HEK293 (cell line): ENCODE measurements around the gene PRKG1.
A peak's percentile ranks its signal among the peaks of the same experiment; 100 is the strongest.

ENCODE experiments used
- IKZF3 ChIP-seq: fragments of 450-650 bp; IDR thresholded peaks from 2 replicates; pipeline ENCODE4 v1.5.0; 2018; ENCODE audit warnings: missing biosample characterization, mild to moderate bottlenecking, missing genetic modification characterization, moderate library complexity
- KLF9 ChIP-seq: fragments of 450-650 bp; formaldehyde crosslinking; IDR thresholded peaks from 2 replicates; pipeline ENCODE4 v1.5.1; 2016; ENCODE audit warnings: missing biosample characterization, missing genetic modification characterization, low read depth
- PATZ1 ChIP-seq: fragments of 450-650 bp; formaldehyde crosslinking; IDR thresholded peaks from 2 replicates; pipeline ENCODE4 v1.5.1; 2016; ENCODE audit warnings: missing biosample characterization, missing genetic modification characterization
- REST ChIP-seq: fragments of 450-650 bp; formaldehyde crosslinking; IDR thresholded peaks from 2 replicates; pipeline ENCODE4 v1.5.1; 2016; ENCODE audit warnings: missing biosample characterization, missing genetic modification characterization
- ZBTB8A ChIP-seq: fragments of 450-650 bp; formaldehyde crosslinking; IDR thresholded peaks from 2 replicates; pipeline ENCODE4 v1.5.1; 2016; ENCODE audit warnings: missing biosample characterization, missing genetic modification characterization
- ZFP69B ChIP-seq: fragments of 450-650 bp; formaldehyde crosslinking; IDR thresholded peaks from 2 replicates; pipeline ENCODE4 v1.5.1; 2016; ENCODE audit warnings: missing biosample characterization, missing genetic modification characterization
- ZNF114 ChIP-seq: fragments of 450-650 bp; formaldehyde crosslinking; IDR thresholded peaks from 2 replicates; pipeline ENCODE4 v1.5.0; 2017; ENCODE audit warnings: missing biosample characterization, missing genetic modification characterization
- ZNF121 ChIP-seq: fragments of 450-650 bp; formaldehyde crosslinking; IDR thresholded peaks from 2 replicates; pipeline ENCODE4 v1.5.1; 2016; ENCODE audit warnings: missing biosample characterization, missing genetic modification characterization
- ZNF501 ChIP-seq: fragments of 450-650 bp; formaldehyde crosslinking; IDR thresholded peaks from 2 replicates; pipeline ENCODE4 v1.5.1; 2016; ENCODE audit warnings: missing biosample characterization, missing genetic modification characterization
- ZNF785 ChIP-seq: fragments of 450-650 bp; formaldehyde crosslinking; IDR thresholded peaks from 2 replicates; pipeline ENCODE4 v1.5.1; 2016; ENCODE audit warnings: missing biosample characterization, missing genetic modification characterization
- TF ChIP-seq, protein P1 (sequence below): fragments of 450-650 bp; formaldehyde crosslinking; IDR thresholded peaks from 2 replicates; pipeline ENCODE4 v1.5.1; 2016; ENCODE audit warnings: missing biosample characterization, missing genetic modification characterization
- TF ChIP-seq, protein P2 (sequence below): fragments of 450-650 bp; formaldehyde crosslinking; IDR thresholded peaks from 2 replicates; pipeline ENCODE4 v1.5.1; 2016; ENCODE audit warnings: missing biosample characterization, missing genetic modification characterization, borderline replicate concordance

DNA sequence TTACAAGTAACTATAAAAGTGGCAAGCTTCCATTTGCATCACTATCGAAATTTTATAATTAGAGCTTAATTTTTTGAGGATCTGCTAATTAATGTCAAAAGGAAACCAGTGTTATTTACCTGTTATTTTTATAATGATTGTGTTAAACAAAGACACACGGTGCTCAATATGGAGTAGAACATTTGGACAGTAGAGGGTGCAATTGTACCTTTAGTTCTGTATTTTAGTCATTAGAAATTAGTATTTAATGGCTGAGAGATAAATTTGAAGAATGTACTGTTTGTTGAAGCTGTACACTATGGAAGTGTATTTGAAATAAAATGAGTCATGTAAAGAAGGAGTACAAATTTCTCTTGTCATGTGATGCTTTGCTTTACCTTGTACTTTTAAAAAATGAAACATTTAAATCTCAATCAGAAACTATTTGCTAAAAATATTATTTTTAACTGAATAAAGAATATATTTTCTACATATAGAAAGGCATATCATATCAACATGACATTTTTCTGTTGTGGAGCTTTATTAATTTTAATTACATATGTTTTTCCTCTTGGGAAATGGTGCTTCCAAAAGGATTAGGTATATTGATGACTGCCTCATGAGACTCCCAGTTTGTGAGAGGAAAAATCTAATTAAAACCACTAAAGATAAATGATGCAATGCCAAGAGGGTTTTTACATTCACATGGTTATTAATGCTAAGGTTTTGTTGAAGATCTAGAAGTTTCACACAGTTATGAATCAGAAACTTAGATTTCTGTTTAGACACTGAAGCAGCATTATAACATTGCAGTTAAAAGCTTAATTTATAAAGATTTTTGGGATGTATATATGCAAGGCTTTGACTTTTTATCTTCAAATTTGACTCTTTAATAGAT, 10.4 kb upstream of the PRKG1 start:
- TF ChIP-seq ZNF785 (tag by site-specific recombination) (no peak), ZNF501 (no peak), IKZF3 (no peak), ZNF114 (tag by site-specific recombination) (no peak), REST (tag by site-specific recombination) (no peak), ZFP69B (tag by site-specific recombination) (no peak), ZNF121 (tag by site-specific recombination) (no peak), KLF9 (tag by site-specific recombination) (no peak), PATZ1 (tag by site-specific recombination) (no peak), ZBTB8A (tag by site-specific recombination) (no peak)
- TF ChIP-seq, protein P1, sequence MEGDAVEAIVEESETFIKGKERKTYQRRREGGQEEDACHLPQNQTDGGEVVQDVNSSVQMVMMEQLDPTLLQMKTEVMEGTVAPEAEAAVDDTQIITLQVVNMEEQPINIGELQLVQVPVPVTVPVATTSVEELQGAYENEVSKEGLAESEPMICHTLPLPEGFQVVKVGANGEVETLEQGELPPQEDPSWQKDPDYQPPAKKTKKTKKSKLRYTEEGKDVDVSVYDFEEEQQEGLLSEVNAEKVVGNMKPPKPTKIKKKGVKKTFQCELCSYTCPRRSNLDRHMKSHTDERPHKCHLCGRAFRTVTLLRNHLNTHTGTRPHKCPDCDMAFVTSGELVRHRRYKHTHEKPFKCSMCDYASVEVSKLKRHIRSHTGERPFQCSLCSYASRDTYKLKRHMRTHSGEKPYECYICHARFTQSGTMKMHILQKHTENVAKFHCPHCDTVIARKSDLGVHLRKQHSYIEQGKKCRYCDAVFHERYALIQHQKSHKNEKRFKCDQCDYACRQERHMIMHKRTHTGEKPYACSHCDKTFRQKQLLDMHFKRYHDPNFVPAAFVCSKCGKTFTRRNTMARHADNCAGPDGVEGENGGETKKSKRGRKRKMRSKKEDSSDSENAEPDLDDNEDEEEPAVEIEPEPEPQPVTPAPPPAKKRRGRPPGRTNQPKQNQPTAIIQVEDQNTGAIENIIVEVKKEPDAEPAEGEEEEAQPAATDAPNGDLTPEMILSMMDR (tag by site-specific recombination) = peak; percentile 34; the same call in 1 of the 2 replicates
- TF ChIP-seq, protein P2, sequence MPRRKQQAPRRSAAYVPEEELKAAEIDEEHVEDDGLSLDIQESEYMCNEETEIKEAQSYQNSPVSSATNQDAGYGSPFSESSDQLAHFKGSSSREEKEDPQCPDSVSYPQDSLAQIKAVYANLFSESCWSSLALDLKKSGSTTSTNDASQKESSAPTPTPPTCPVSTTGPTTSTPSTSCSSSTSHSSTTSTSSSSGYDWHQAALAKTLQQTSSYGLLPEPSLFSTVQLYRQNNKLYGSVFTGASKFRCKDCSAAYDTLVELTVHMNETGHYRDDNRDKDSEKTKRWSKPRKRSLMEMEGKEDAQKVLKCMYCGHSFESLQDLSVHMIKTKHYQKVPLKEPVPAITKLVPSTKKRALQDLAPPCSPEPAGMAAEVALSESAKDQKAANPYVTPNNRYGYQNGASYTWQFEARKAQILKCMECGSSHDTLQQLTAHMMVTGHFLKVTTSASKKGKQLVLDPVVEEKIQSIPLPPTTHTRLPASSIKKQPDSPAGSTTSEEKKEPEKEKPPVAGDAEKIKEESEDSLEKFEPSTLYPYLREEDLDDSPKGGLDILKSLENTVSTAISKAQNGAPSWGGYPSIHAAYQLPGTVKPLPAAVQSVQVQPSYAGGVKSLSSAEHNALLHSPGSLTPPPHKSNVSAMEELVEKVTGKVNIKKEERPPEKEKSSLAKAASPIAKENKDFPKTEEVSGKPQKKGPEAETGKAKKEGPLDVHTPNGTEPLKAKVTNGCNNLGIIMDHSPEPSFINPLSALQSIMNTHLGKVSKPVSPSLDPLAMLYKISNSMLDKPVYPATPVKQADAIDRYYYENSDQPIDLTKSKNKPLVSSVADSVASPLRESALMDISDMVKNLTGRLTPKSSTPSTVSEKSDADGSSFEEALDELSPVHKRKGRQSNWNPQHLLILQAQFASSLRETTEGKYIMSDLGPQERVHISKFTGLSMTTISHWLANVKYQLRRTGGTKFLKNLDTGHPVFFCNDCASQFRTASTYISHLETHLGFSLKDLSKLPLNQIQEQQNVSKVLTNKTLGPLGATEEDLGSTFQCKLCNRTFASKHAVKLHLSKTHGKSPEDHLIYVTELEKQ (tag by site-specific recombination) = no peak
